IMR-90 (cell line): Measurements from ENCODE around the gene MB21D2. TPM values are rescaled to one million over a fixed set of nuclear protein-coding genes. Genes with fewer than 3 reads are reported as not detected.

Experiments used
- ATAC-seq: fragments of 200-7000 bp; cut with Tn5 transposase; 2 replicates; pipeline ENCODE4 v1.9.1; 2020; ENCODE audit warnings: low read depth, mild to moderate bottlenecking, moderate library complexity
- BruUV-seq: library from RNA; stranded (reverse); fragments of 400-500 nt; replicated peaks from 2 replicates; lab custom pipeline; 2021; lab: Mats Ljungman, UMichigan
- CTCF ChIA-PET: fragments of 300-600 bp; formaldehyde crosslinking; extraction: SDS; loops from one replicate; lab custom pipeline; 2021; ENCODE audit warnings: antibody characterized with exemption; lab: Yijun Ruan, JAX
- POLR2A ChIA-PET: fragments of 300-600 bp; sonication (Branson Sonifier 250); formaldehyde crosslinking; loops from one replicate; lab custom pipeline; 2022; ENCODE audit warnings: antibody characterized with exemption; ENCODE audit not compliant: unreplicated experiment; lab: Charles Lee
- DNase-seq: peaks from one replicate; pipeline ENCODE4 v3.0.0; 2013
- H2AFZ ChIP-seq: replicated peaks from 2 replicates; pipeline ENCODE3; 2013; ENCODE audit warnings: low read length, mild to moderate bottlenecking; ENCODE audit not compliant: poor library complexity
- H2AK5ac ChIP-seq: 2 replicates; pipeline ENCODE4 v1.6.1; 2013; ENCODE audit warnings: low read depth, low read length, inconsistent platforms
- H2AK9ac ChIP-seq: replicated peaks from 2 replicates; pipeline ENCODE3; 2013; ENCODE audit warnings: mild to moderate bottlenecking, low read depth, low read length, moderate library complexity; ENCODE audit not compliant: poor library complexity
- H2BK120ac ChIP-seq: 2 replicates; pipeline ENCODE4 v1.6.1; 2013; ENCODE audit warnings: low read depth, low read length, inconsistent platforms
- H2BK15ac ChIP-seq: 3 replicates; pipeline ENCODE4 v1.6.1; 2013; ENCODE audit warnings: low read depth, low read length, inconsistent platforms
- H2BK20ac ChIP-seq: 2 replicates; pipeline ENCODE4 v1.6.1; 2013; ENCODE audit warnings: low read depth, mild to moderate bottlenecking, inconsistent platforms, low read length, moderate library complexity
- H2BK5ac ChIP-seq: 2 replicates; pipeline ENCODE4 v1.6.1; 2013; ENCODE audit warnings: mild to moderate bottlenecking, low read depth, low read length, inconsistent platforms; ENCODE audit not compliant: poor library complexity, severe bottlenecking
- H3K14ac ChIP-seq: replicated peaks from 2 replicates; pipeline ENCODE4 v1.6.1; 2013; ENCODE audit warnings: low read depth, low read length, inconsistent platforms
- H3K18ac ChIP-seq: 2 replicates; pipeline ENCODE4 v1.6.1; 2013; ENCODE audit warnings: low read depth, low read length, control low read depth
- H3K23ac ChIP-seq: 2 replicates; pipeline ENCODE4 v1.6.1; 2013; ENCODE audit warnings: low read depth, low read length, inconsistent platforms
- H3K27ac ChIP-seq: 2 replicates; pipeline ENCODE4 v1.5.1; 2013; ENCODE audit warnings: mild to moderate bottlenecking, control low read depth, low read length; ENCODE audit not compliant: insufficient read depth
- H3K27me3 ChIP-seq: 2 replicates; pipeline ENCODE4 v1.6.1; 2013; ENCODE audit warnings: low read length; ENCODE audit not compliant: control insufficient read depth, insufficient read depth
- H3K36me3 ChIP-seq: 2 replicates; pipeline ENCODE4 v1.6.1; 2013; ENCODE audit warnings: low read length, mixed read lengths; ENCODE audit not compliant: control insufficient read depth, insufficient read depth
- H3K4ac ChIP-seq: 2 replicates; pipeline ENCODE4 v1.6.1; 2013; ENCODE audit warnings: low read depth, low read length, inconsistent platforms
- H3K4me1 ChIP-seq: 2 replicates; pipeline ENCODE4 v1.6.1; 2013; ENCODE audit warnings: low read length, mixed read lengths; ENCODE audit not compliant: control insufficient read depth, insufficient read depth
- H3K4me2 ChIP-seq: 2 replicates; pipeline ENCODE4 v1.6.1; 2013; ENCODE audit warnings: low read depth, mild to moderate bottlenecking, control low read depth, low read length, moderate library complexity
- H3K4me3 ChIP-seq: 2 replicates; pipeline ENCODE4 v1.5.1; 2013; ENCODE audit warnings: low read depth, mild to moderate bottlenecking, control low read depth, low read length, moderate library complexity; ENCODE audit not compliant: insufficient read depth
- H3K56ac ChIP-seq: 2 replicates; pipeline ENCODE4 v1.6.1; 2013; ENCODE audit warnings: low read length, inconsistent platforms; ENCODE audit not compliant: insufficient read depth; ENCODE audit errors: extremely low read depth
- H3K79me1 ChIP-seq, 2 experiments: 2 replicates each; pipeline ENCODE4 v1.6.1; 2013; ENCODE audit warnings: low read length in 2 of 2, inconsistent platforms in 1 of 2, low read depth in 1 of 2
- H3K9ac ChIP-seq: 2 replicates; pipeline ENCODE4 v1.6.1; 2013; ENCODE audit warnings: low read depth, low read length, control low read depth
- H3K9me1 ChIP-seq: 2 replicates; pipeline ENCODE4 v1.6.1; 2013; ENCODE audit warnings: low read length, inconsistent platforms; ENCODE audit not compliant: insufficient read depth
- H3K9me3 ChIP-seq: 2 replicates; pipeline ENCODE4 v1.6.1; 2013; ENCODE audit warnings: low read length; ENCODE audit not compliant: control insufficient read depth, insufficient read depth
- H4K20me1 ChIP-seq: 2 replicates; pipeline ENCODE4 v1.6.1; 2013; ENCODE audit warnings: low read length, inconsistent platforms; ENCODE audit not compliant: insufficient read depth
- H4K5ac ChIP-seq: 2 replicates; pipeline ENCODE4 v1.6.1; 2013; ENCODE audit warnings: mild to moderate bottlenecking, low read depth, low read length, control low read depth
- H4K8ac ChIP-seq, 2 experiments: 2 replicates each; pipeline ENCODE4 v1.6.1; 2013; ENCODE audit warnings: low read depth in 2 of 2, low read length in 2 of 2, control low read depth in 1 of 2, inconsistent platforms in 1 of 2
- H4K91ac ChIP-seq: 2 replicates; pipeline ENCODE4 v1.6.1; 2013; ENCODE audit warnings: low read depth, low read length, inconsistent platforms; ENCODE audit not compliant: insufficient read depth
- BHLHE40 ChIP-seq: fragments of 150-350 bp; IDR thresholded peaks from 2 replicates; pipeline ENCODE4 v1.6.1; 2016; ENCODE audit warnings: mild to moderate bottlenecking, low read depth, low read length
- FOS ChIP-seq: fragments of 150-350 bp; IDR thresholded peaks from 2 replicates; pipeline ENCODE4 v1.6.1; 2016; ENCODE audit warnings: low read depth, low read length
- MXI1 ChIP-seq: IDR thresholded peaks from 2 replicates; pipeline ENCODE4 v1.6.1; 2012; ENCODE audit warnings: low read depth, mild to moderate bottlenecking, low read length, moderate library complexity, borderline replicate concordance
- USF2 ChIP-seq: fragments of 150-350 bp; IDR thresholded peaks from 2 replicates; pipeline ENCODE4 v1.6.1; 2017; ENCODE audit warnings: mild to moderate bottlenecking, antibody characterized with exemption, low read length, low read depth
- WGBS, 2 experiments: methylation state at CpG; one replicate each; pipeline versions ENCODE4 v1.1.5 to v1.1.7; 2013; ENCODE audit warnings: missing lambda C conversion rate in 2 of 2; ENCODE audit not compliant: insufficient read length in 1 of 2; ENCODE audit errors: extremely low coverage in 2 of 2; 5-methylcytosine and 5-hydroxymethylcytosine counted together
- dilution Hi-C: fragments of 300-500 bp; cut with HindIII; formaldehyde crosslinking; loops from one replicate; pipeline ENCODE4 v1.14.3; 2018; ENCODE audit warnings: low sequenced_read_pairs; ENCODE audit not compliant: unreplicated experiment
- in situ Hi-C: fragments of 300-500 bp; cut with MboI; formaldehyde crosslinking; loops from 3 replicates; pipeline ENCODE4 v1.14.3; 2019; ENCODE audit warnings: low sequenced_read_pairs, inconsistent platforms, mixed read lengths
- intact Hi-C: fragments of 100-400 bp; cut with micrococcal nuclease; formaldehyde crosslinking; loops from 2 replicates; pipeline ENCODE4 v1.10.0; 2022
- polyA plus RNA-seq, 3 experiments: library from polyadenylated mRNA; depleted of rRNA; stranded (reverse); fragments of >200 nt; gene quantifications; 2 replicates each; pipeline ENCODE4 v1.2.3, GENCODE V29; 2012; ENCODE audit warnings: low replicate concordance in 1 of 3
- total RNA-seq: library from RNA; depleted of rRNA; stranded (reverse); fragments of >200 nt; gene quantifications from 2 replicates; pipeline ENCODE4 v1.2.3, GENCODE V29; 2012

Gene MB21D2
- total and polyA plus RNA-seq, 2 of the 4 experiments (the other 2 are of a cell fraction): 13.6 to 44.8 TPM

DNA sequence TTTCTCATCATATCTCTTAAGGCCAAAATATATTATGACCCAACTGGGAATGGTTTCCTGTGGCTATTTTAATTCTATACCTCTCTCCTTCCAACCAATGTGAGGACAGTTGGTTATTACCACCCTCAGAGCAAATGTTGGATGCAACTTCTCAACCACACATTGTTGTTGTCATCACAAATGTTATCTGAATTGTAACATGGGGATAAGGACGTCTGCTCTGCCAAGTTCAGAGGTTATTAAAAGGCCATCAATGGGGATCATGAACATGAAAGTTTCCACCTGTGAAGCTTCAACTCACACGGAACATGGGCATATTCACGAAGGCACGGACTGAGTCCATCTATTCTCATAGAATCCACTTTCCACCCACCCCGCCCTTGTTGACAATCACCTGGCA lies 46.8 kb downstream of the MB21D2 start:
- Histone ChIP-seq H4K8ac (no peak overlapping the region), H3K4me3 (no peak overlapping the region), H2AFZ (no peak overlapping the region), H3K4ac (no peak overlapping the region), H4K20me1 (peaks cover 3% of the 10 kb centered on the region; the same call in 1 of the 2 replicates), H2BK5ac (no peak overlapping the region), H3K27me3 (no peaks in the 10 kb centered on the region), H3K36me3 (no peaks in the 10 kb centered on the region), H2BK15ac (no peak overlapping the region), H2AK9ac (no peak overlapping the region), H3K27ac (no peak overlapping the region), H4K5ac (no peak overlapping the region), H3K18ac (no peak overlapping the region), H2AK5ac (no peak overlapping the region), H3K9ac (no peak overlapping the region), H3K4me1 (peaks cover 15% of the 10 kb centered on the region), H2BK120ac (no peak overlapping the region; the same call in 1 of the 2 replicates), H3K79me1 (peaks cover 35 to 81% of the 10 kb centered on the region in 2 experiments), H3K4me2 (no peak overlapping the region), H2BK20ac (no peak overlapping the region), H3K23ac (no peak overlapping the region), H3K9me1 (peaks cover 17% of the 10 kb centered on the region), H3K9me3 (no peaks in the 10 kb centered on the region), H4K91ac (no peak overlapping the region), H3K14ac (0 out of 2 replicates have a peak overlapping the region, but pooled peaks have one; percentile 26), H3K56ac (no peak overlapping the region)
- in situ Hi-C loops: no loop called here
- intact Hi-C loops: no loop called here
- ATAC-seq: no peak
- BruUV-seq: no TSS peak
- ChIA-PET CTCF (no interaction called here), POLR2A (no interaction called here)
- 40% methylated on average over 1 of the region's 5 CpGs; no CpG with 5 or more reads in 1 of the 2 experiments for WGBS, 2 experiments
- dilution Hi-C loops: no loop called here
- TF ChIP-seq USF2 (no peak), FOS (no peak), MXI1 (no peak), BHLHE40 (no peak)
- no peak for DNase-seq
